GM19025 (cell line): ENCODE results near the gene UHMK1.
"Not testable (repeated sequence)": the region's sequence is repeated elsewhere in the genome, so short reads cannot be mapped to it uniquely, and the experiment has no call there.

Experiments
- ATAC-seq: cut with Tn5 transposase; IDR thresholded peaks from one replicate; pipeline ENCODE4 v1.9.1; 2021; ENCODE audit warnings: mild to moderate bottlenecking, low read depth, moderate library complexity; ENCODE audit not compliant: unreplicated experiment

Gene UHMK1

GRCh38 chr1:162497723-162498495 lies at the start of gene UHMK1:
Gene UHMK1 (plus strand): TSS chr1:162497818. CDS start chr1:162498001, 183 bp downstream.
- peak; percentile 92 for ATAC-seq

GRCh38 chr1:162454361-162454760 lies 43.3 kb upstream of the UHMK1 start:
- not testable (repeated sequence) for ATAC-seq

- ATAC-seq = no peak
Observed at GRCh38 chr1:162456323-162456722, 41.3 kb upstream of the UHMK1 start.

GRCh38 chr1:162458236-162458635 lies 39.4 kb upstream of the UHMK1 start:
- no peak for ATAC-seq

- not testable (repeated sequence) for ATAC-seq
Observed at GRCh38 chr1:162462425-162462824, 35.2 kb upstream of the UHMK1 start.

GRCh38 chr1:162463021-162463420 lies 34.6 kb upstream of the UHMK1 start:
- no peak for ATAC-seq

- no peak for ATAC-seq
Observed at GRCh38 chr1:162466797-162467196, 30.8 kb upstream of the UHMK1 start.

- no peak for ATAC-seq
Observed at GRCh38 chr1:162470216-162470615, 27.4 kb upstream of the UHMK1 start.

- ATAC-seq = no peak
Observed at GRCh38 chr1:162471290-162471853, 26.2 kb upstream of the UHMK1 start.

GRCh38 chr1:162475089-162475488 lies 22.5 kb upstream of the UHMK1 start:
- no peak for ATAC-seq

GRCh38 chr1:162475539-162476185 lies 22.0 kb upstream of the UHMK1 start:
- ATAC-seq = no peak

GRCh38 chr1:162476620-162477019 lies 21.0 kb upstream of the UHMK1 start:
- no peak for ATAC-seq

- ATAC-seq = no peak
Observed at GRCh38 chr1:162485236-162485635, 12.4 kb upstream of the UHMK1 start.

GRCh38 chr1:162487241-162487640 lies 10.4 kb upstream of the UHMK1 start:
- ATAC-seq = no peak

- no peak for ATAC-seq
Observed at GRCh38 chr1:162488219-162488618, 9.4 kb upstream of the UHMK1 start.

- not testable (repeated sequence) for ATAC-seq
Observed at GRCh38 chr1:162495531-162496233, 1.9 kb upstream of the UHMK1 start.

GRCh38 chr1:162497104-162497722 lies 405 bp upstream of the UHMK1 start:
- ATAC-seq = no peak

- ATAC-seq = peak; percentile 10
Observed at GRCh38 chr1:162498496-162498810, 835 bp downstream of the UHMK1 start.

- no peak for ATAC-seq
Observed at GRCh38 chr1:162500805-162501204, 3.2 kb downstream of the UHMK1 start.

- no peak for ATAC-seq
Observed at GRCh38 chr1:162502077-162502476, 4.5 kb downstream of the UHMK1 start.

GRCh38 chr1:162502928-162503327 lies 5.3 kb downstream of the UHMK1 start:
- no peak for ATAC-seq
